Right ventricle myocardium superior (tissue), 1 donor: Measurements from ENCODE around the gene MRPS27. TPM values are rescaled to one million over a fixed set of nuclear protein-coding genes. Genes with fewer than 3 reads are reported as not detected.

Source experiments
- ATAC-seq: fragments of 200-7000 bp; cut with Tn5 transposase; one replicate; pipeline ENCODE4 v1.9.1; 2020; ENCODE audit warnings: mild to moderate bottlenecking; ENCODE audit not compliant: poor library complexity
- DNase-seq: peaks from one replicate; pipeline ENCODE4 v3.0.0-alpha.2; 2020
- intact Hi-C: fragments of 100-400 bp; cut with DNase I; formaldehyde crosslinking; loops from one replicate; pipeline ENCODE4 v1.11.2; 2022
- total RNA-seq: library from RNA; stranded (reverse); fragmentation: NEBNext Ultra II Directional; extraction: Animal tissue kit (Norgen Biotek cat#: 25700); gene quantifications from one replicate; pipeline ENCODE4 v1.2.1, GENCODE V29; 2021
- donor health status: DM: no; HTN: yes; CAD: no; lungs with severe emphysema.

Gene MRPS27
- total RNA-seq, 1 donor from 2014 or later, result 69.3 TPM

GRCh38 chr5:72244862-72245371 lies 75.1 kb downstream of the MRPS27 start:
- intact Hi-C loops, result no loop called here
- DNase-seq, result no peak
- peak; percentile 80 for ATAC-seq

- intact Hi-C loops, result no loop called here
- no peak for ATAC-seq
- DNase-seq, result no peak
Observed at GRCh38 chr5:72243706-72244105, 76.3 kb downstream of the MRPS27 start.

GRCh38 chr5:72242796-72243475 lies 77.1 kb downstream of the MRPS27 start:
- intact Hi-C loops, result no loop called here
- no peak for ATAC-seq

GRCh38 chr5:72241346-72242003 lies 78.6 kb downstream of the MRPS27 start:
- no peak for ATAC-seq
- no peak for DNase-seq
- intact Hi-C loops, result no loop called here

More at GRCh38 chr5:72242796-72243475, 77.1 kb downstream of the MRPS27 start:
- no peak for DNase-seq

GRCh38 chr5:72238712-72239445 lies 81.2 kb downstream of the MRPS27 start:
- DNase-seq, result no peak
- ATAC-seq, result no peak
- intact Hi-C loops, result no loop called here

- ATAC-seq (no peak), DNase-seq (no peak)
- intact Hi-C loops, result no loop called here
Observed at GRCh38 chr5:72237879-72238278, 82.2 kb downstream of the MRPS27 start.

- intact Hi-C loops, result no loop called here
Observed at GRCh38 chr5:72237415-72237814, 82.6 kb downstream of the MRPS27 start.

GRCh38 chr5:72235725-72236124 lies 84.3 kb downstream of the MRPS27 start:
- ATAC-seq, result no peak
- intact Hi-C loops, result no loop called here

More at GRCh38 chr5:72237415-72237814, 82.6 kb downstream of the MRPS27 start:
- ATAC-seq, result no peak
- no peak for DNase-seq

GRCh38 chr5:72234868-72235267 lies 85.2 kb downstream of the MRPS27 start:
- DNase-seq (no peak), ATAC-seq (no peak)
- intact Hi-C loops, result no loop called here

More at GRCh38 chr5:72235725-72236124, 84.3 kb downstream of the MRPS27 start:
- DNase-seq, result no peak

GRCh38 chr5:72234265-72234700 lies 85.8 kb downstream of the MRPS27 start:
- no peak for ATAC-seq
- intact Hi-C loops, result no loop called here
- no peak for DNase-seq

GRCh38 chr5:72233835-72234234 lies 86.2 kb downstream of the MRPS27 start:
- no peak for DNase-seq
- ATAC-seq, result no peak
- intact Hi-C loops, result no loop called here

GRCh38 chr5:72232838-72233237 lies 87.2 kb downstream of the MRPS27 start:
- intact Hi-C loops, result no loop called here

GRCh38 chr5:72231991-72232703 lies 87.9 kb downstream of the MRPS27 start:
- no peak for DNase-seq
- ATAC-seq, result no peak
- intact Hi-C loops, result no loop called here

More at GRCh38 chr5:72232838-72233237, 87.2 kb downstream of the MRPS27 start:
- DNase-seq (no peak), ATAC-seq (no peak)

- ATAC-seq, result peak; percentile 76
- intact Hi-C loops, result no loop called here
- DNase-seq, result peak; percentile 53
Observed at GRCh38 chr5:72228960-72229359, 91.1 kb downstream of the MRPS27 start.

GRCh38 chr5:72226950-72227349 lies 93.1 kb downstream of the MRPS27 start:
- ATAC-seq, result peak; percentile 78
- intact Hi-C loops, result no loop called here
- no peak for DNase-seq

- intact Hi-C loops, result no loop called here
- DNase-seq (no peak), ATAC-seq (no peak)
Observed at GRCh38 chr5:72225741-72226140, 94.3 kb downstream of the MRPS27 start.

GRCh38 chr5:72224946-72225463 lies 95.0 kb downstream of the MRPS27 start:
- intact Hi-C loops, result no loop called here
- ATAC-seq, result no peak

GRCh38 chr5:72223371-72223770 lies 96.7 kb downstream of the MRPS27 start:
- no peak for ATAC-seq
- no peak for DNase-seq
- intact Hi-C loops, result no loop called here

More at GRCh38 chr5:72224946-72225463, 95.0 kb downstream of the MRPS27 start:
- DNase-seq, result no peak
